Panc1 (cell line): ENCODE results near the gene PDE10A. TPM values are rescaled to one million over a fixed set of nuclear protein-coding genes. Genes with fewer than 3 reads are reported as not detected.

Experiments
- ATAC-seq: fragments of 200-7000 bp; cut with Tn5 transposase; 2 replicates; pipeline ENCODE4 v1.9.1; 2020; ENCODE audit warnings: mild to moderate bottlenecking, moderate library complexity
- BruUV-seq: library from RNA; stranded (reverse); fragments of 400-500 nt; replicated peaks from 2 replicates; lab custom pipeline; 2021; lab: Mats Ljungman, UMichigan
- CTCF ChIA-PET: fragments of 300-600 bp; sonication (Branson Sonifier 250); formaldehyde crosslinking; loops from one replicate; lab custom pipeline; 2022; ENCODE audit warnings: antibody characterized with exemption; lab: Charles Lee
- POLR2A ChIA-PET: fragments of 300-600 bp; sonication (Branson Sonifier 250); formaldehyde crosslinking; loops from one replicate; lab custom pipeline; 2022; ENCODE audit warnings: antibody characterized with exemption; lab: Charles Lee
- DNase-seq: peaks from one replicate; pipeline ENCODE4 v3.0.0-alpha.2; 2010; ENCODE audit warnings: low read depth, low spot score
- H3K27ac ChIP-seq: 2 replicates; pipeline ENCODE4 v1.5.1; 2011; ENCODE audit warnings: mild to moderate bottlenecking, low read length, inconsistent platforms
- H3K27me3 ChIP-seq: fragments of 200-500 bp; sonication (Bioruptor generic); 2 replicates; pipeline ENCODE4 v1.6.0; 2014; ENCODE audit warnings: low read length, inconsistent platforms; ENCODE audit not compliant: control insufficient read depth, insufficient read depth
- H3K36me3 ChIP-seq: fragments of 200-500 bp; sonication (Bioruptor generic); 2 replicates; pipeline ENCODE4 v1.5.1; 2014; ENCODE audit warnings: inconsistent platforms, mild to moderate bottlenecking, low read length, moderate library complexity; ENCODE audit not compliant: control insufficient read depth, insufficient read depth
- H3K4me1 ChIP-seq: 2 replicates; pipeline ENCODE4 v1.5.1; 2011; ENCODE audit warnings: inconsistent platforms, mild to moderate bottlenecking, low read length, moderate library complexity; ENCODE audit not compliant: control insufficient read depth, insufficient read depth
- H3K4me3 ChIP-seq, 2 experiments: 2 replicates each; pipeline ENCODE4 v1.5.1; 2011 to 2012; ENCODE audit warnings: low read depth in 2 of 2, low read length in 2 of 2, mild to moderate bottlenecking in 2 of 2, inconsistent platforms in 1 of 2, moderate library complexity in 1 of 2
- H3K9me3 ChIP-seq: fragments of 200-500 bp; sonication (Bioruptor generic); 2 replicates; pipeline ENCODE4 v1.5.1; 2014; ENCODE audit warnings: low read depth, mild to moderate bottlenecking, inconsistent platforms, low read length, moderate library complexity; ENCODE audit not compliant: control insufficient read depth, insufficient read depth
- POLR2AphosphoS5 ChIP-seq: IDR thresholded peaks from 2 replicates; pipeline ENCODE4 v1.6.1; 2012; ENCODE audit warnings: mild to moderate bottlenecking, low read depth, low read length, moderate library complexity
- SIN3A ChIP-seq: IDR thresholded peaks from 2 replicates; pipeline ENCODE4 v1.6.1; 2012; ENCODE audit warnings: low read depth, mild to moderate bottlenecking, low read length, moderate library complexity, borderline replicate concordance; ENCODE audit not compliant: insufficient read depth
- TCF7L2 ChIP-seq: IDR thresholded peaks from 2 replicates; pipeline ENCODE4 v1.6.1; 2011; ENCODE audit warnings: mild to moderate bottlenecking, low read depth, low read length, inconsistent platforms
- in situ Hi-C: cut with HindIII; loops from 2 replicates; pipeline ENCODE4 v1.10.0; 2016; ENCODE audit warnings: low sequenced_read_pairs, low pct_unique_long_range_greater_than_20kb
- intact Hi-C: fragments of 100-400 bp; cut with micrococcal nuclease; formaldehyde crosslinking; loops from one replicate; pipeline ENCODE4 v1.10.0; 2022; ENCODE audit not compliant: unreplicated experiment
- total RNA-seq: library from RNA; stranded (reverse); gene quantifications from one replicate; pipeline ENCODE4 v1.2.1, GENCODE V29; 2021; ENCODE audit not compliant: unreplicated experiment
- TF ChIP-seq, protein P1 (sequence below), 2 experiments: IDR thresholded peaks; 2 replicates each; pipeline ENCODE4 v1.6.1; 2011 to 2012; ENCODE audit warnings: low read depth in 2 of 2, control low read depth in 1 of 2, low read length in 1 of 2, mild to moderate bottlenecking in 1 of 2, moderate library complexity in 1 of 2; ENCODE audit not compliant: insufficient read depth in 1 of 2
- TF ChIP-seq, protein P2 (sequence below): fragments of 450-650 bp; IDR thresholded peaks from 2 replicates; pipeline ENCODE4 v1.5.1; 2017; ENCODE audit warnings: mild to moderate bottlenecking

Gene PDE10A
- total RNA-seq, 1 experiment from 2014 or later: 27.8 TPM

DNA sequence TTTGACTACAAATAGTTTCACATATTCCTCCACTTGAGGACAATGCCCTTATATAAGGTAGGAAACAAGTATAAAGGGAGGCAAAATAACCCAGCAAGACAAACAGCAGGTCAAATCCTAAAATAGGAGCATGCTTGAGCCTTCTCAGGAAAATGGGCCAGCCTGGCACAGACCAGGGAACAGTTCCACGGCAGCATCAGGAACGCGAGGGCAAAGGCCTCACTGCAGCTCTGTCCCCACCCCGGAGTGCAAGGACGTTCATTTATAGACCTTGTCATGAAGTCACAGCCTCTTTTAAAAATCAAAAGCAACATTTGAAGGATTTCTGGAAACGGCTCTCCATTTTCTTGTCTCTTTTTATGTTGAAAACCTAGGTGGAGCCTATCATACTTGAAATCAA, 17.1 kb downstream of the PDE10A start:
- in situ Hi-C loops (no loop called here), intact Hi-C loops (no loop called here)
- H3K27ac ChIP-seq: no peak overlapping the region
- DNase-seq (no peak), ATAC-seq (no peak)
- no peaks in the 10 kb centered on the region for H3K27me3 ChIP-seq
- TF ChIP-seq POLR2AphosphoS5: no peak
- TF ChIP-seq, protein P1, sequence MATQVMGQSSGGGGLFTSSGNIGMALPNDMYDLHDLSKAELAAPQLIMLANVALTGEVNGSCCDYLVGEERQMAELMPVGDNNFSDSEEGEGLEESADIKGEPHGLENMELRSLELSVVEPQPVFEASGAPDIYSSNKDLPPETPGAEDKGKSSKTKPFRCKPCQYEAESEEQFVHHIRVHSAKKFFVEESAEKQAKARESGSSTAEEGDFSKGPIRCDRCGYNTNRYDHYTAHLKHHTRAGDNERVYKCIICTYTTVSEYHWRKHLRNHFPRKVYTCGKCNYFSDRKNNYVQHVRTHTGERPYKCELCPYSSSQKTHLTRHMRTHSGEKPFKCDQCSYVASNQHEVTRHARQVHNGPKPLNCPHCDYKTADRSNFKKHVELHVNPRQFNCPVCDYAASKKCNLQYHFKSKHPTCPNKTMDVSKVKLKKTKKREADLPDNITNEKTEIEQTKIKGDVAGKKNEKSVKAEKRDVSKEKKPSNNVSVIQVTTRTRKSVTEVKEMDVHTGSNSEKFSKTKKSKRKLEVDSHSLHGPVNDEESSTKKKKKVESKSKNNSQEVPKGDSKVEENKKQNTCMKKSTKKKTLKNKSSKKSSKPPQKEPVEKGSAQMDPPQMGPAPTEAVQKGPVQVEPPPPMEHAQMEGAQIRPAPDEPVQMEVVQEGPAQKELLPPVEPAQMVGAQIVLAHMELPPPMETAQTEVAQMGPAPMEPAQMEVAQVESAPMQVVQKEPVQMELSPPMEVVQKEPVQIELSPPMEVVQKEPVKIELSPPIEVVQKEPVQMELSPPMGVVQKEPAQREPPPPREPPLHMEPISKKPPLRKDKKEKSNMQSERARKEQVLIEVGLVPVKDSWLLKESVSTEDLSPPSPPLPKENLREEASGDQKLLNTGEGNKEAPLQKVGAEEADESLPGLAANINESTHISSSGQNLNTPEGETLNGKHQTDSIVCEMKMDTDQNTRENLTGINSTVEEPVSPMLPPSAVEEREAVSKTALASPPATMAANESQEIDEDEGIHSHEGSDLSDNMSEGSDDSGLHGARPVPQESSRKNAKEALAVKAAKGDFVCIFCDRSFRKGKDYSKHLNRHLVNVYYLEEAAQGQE (IDR thresholded peaks at IDR 0.05; ENCODE audit: insufficient read depth in 1 of 2, low read depth in 2 of 2, low read length in 1 of 2): no peak
- TF ChIP-seq, protein P2, sequence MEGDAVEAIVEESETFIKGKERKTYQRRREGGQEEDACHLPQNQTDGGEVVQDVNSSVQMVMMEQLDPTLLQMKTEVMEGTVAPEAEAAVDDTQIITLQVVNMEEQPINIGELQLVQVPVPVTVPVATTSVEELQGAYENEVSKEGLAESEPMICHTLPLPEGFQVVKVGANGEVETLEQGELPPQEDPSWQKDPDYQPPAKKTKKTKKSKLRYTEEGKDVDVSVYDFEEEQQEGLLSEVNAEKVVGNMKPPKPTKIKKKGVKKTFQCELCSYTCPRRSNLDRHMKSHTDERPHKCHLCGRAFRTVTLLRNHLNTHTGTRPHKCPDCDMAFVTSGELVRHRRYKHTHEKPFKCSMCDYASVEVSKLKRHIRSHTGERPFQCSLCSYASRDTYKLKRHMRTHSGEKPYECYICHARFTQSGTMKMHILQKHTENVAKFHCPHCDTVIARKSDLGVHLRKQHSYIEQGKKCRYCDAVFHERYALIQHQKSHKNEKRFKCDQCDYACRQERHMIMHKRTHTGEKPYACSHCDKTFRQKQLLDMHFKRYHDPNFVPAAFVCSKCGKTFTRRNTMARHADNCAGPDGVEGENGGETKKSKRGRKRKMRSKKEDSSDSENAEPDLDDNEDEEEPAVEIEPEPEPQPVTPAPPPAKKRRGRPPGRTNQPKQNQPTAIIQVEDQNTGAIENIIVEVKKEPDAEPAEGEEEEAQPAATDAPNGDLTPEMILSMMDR: no peak
- TF ChIP-seq SIN3A: no peak
- TF ChIP-seq TCF7L2: no peak
- H3K9me3 ChIP-seq: no peaks in the 10 kb centered on the region
- H3K4me3 ChIP-seq: no peak overlapping the region
- H3K4me1 ChIP-seq: peaks cover 66% of the 10 kb centered on the region
- no peaks in the 10 kb centered on the region for H3K36me3 ChIP-seq
- CTCF ChIA-PET: no interaction called here
- no TSS peak for BruUV-seq
- POLR2A ChIA-PET: no interaction called here

DNA sequence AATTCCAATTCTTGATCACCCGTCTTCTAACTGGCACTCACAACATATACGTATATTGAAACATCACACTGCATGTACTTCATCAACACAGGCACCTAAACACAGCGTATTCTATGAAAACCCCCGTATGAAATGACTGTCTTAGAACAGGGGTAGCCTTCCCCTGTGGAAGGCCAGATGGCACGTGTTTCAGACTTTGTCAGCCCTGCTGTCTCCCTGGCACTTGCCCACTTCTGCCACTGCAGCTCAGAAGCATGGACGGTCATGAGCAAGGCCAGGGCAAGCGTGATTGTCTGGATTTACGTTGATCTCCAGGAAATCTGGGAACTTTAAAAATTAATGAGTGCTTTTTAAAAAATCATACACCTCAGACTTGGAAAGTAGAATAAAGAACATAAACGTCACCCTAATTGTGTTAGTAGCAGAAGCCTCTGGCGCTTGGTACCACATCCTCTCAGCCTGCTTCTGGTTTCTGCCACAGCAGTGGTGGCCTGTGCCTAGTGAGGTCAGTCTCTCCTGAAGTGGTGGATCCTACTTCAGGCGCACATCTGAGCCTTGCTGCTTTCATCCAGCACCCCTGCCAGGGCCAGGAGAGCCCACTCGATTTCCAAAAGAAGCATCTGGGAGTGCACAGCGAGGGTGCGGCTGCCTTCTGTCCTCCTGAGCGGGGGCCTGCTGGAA, 18.3 kb downstream of the PDE10A start:
- no peaks in the 10 kb centered on the region for H3K27me3 ChIP-seq
- ChIA-PET CTCF (no interaction called here), POLR2A (no interaction called here)
- ATAC-seq (no peak), DNase-seq (no peak)
- H3K9me3 ChIP-seq: no peaks in the 10 kb centered on the region
- no peak for TF ChIP-seq TCF7L2
- no peak for TF ChIP-seq SIN3A
- TF ChIP-seq, protein P1 (IDR thresholded peaks at IDR 0.05; ENCODE audit: insufficient read depth in 1 of 2, low read depth in 2 of 2, low read length in 1 of 2): no peak
- TF ChIP-seq, protein P2: no peak
- no peak for TF ChIP-seq POLR2AphosphoS5
- H3K4me3 ChIP-seq: no peak overlapping the region
- H3K4me1 ChIP-seq: peaks cover 64% of the 10 kb centered on the region
- no TSS peak for BruUV-seq
- in situ Hi-C loops: no loop called here
- no peaks in the 10 kb centered on the region for H3K36me3 ChIP-seq
- intact Hi-C loops: no loop called here
- H3K27ac ChIP-seq: no peak overlapping the region
